A549 (cell line): ENCODE measurements around the gene SLC25A5. TPM values are rescaled to one million over a fixed set of nuclear protein-coding genes. Genes with fewer than 3 reads are reported as not detected.
A peak's percentile ranks its signal among the peaks of the same experiment; 100 is the strongest.
"Not testable (repeated sequence)": the region's sequence is repeated elsewhere in the genome, so short reads cannot be mapped to it uniquely, and the experiment has no call there.

Experiments
- ATAC-seq, 2 experiments: fragments of 200-7000 bp in 1 of 2; fragments of >200 bp in 1 of 2; cut with Nextera tagmentation in 1 of 2; cut with Tn5 transposase in 1 of 2; 3 replicates each; pipeline versions ENCODE4 v1.8.0 to v1.9.1; 2018 to 2020; ENCODE audit warnings: mild to moderate bottlenecking in 1 of 2, moderate library complexity in 1 of 2
- CTCF ChIA-PET: fragments of 300-600 bp; sonication (Branson Sonifier 250); formaldehyde crosslinking; extraction: SDS; loops from one replicate; lab custom pipeline; 2021; ENCODE audit warnings: antibody characterized with exemption, inconsistent platforms; lab: Yijun Ruan, JAX
- POLR2A ChIA-PET: fragments of 350-600 bp; formaldehyde crosslinking; extraction: SDS; loops from one replicate; lab custom pipeline; 2021; ENCODE audit warnings: antibody characterized with exemption, inconsistent platforms; lab: Yijun Ruan, JAX
- DNase-seq, 2 experiments: peaks; one replicate each; pipeline versions ENCODE4 v3.0.0 to v3.0.0-alpha.2; 2011 to 2016; ENCODE audit warnings: low read depth in 1 of 2, low spot score in 1 of 2
- FAIRE-seq: peaks from 2 replicates; lab custom pipeline; 2011; peaks lifted over from hg19 to GRCh38; lab: Jason Lieb, UNC
- H3K27ac ChIP-seq, 2 experiments: fragments of >200 bp; sonication (Bioruptor Twin); formaldehyde crosslinking; 3 replicates each; pipeline ENCODE4 v1.5.1; 2016 to 2017
- H3K4me1 ChIP-seq: fragments of >200 bp; sonication (Bioruptor Twin); formaldehyde crosslinking; 3 replicates; pipeline ENCODE4 v1.6.1; 2016
- H3K4me2 ChIP-seq: fragments of >200 bp; sonication (Bioruptor Twin); formaldehyde crosslinking; 3 replicates; pipeline ENCODE4 v1.6.1; 2016
- H3K4me3 ChIP-seq: fragments of >200 bp; sonication (Bioruptor Twin); formaldehyde crosslinking; 3 replicates; pipeline ENCODE4 v1.5.1; 2016
- H3K9me3 ChIP-seq: fragments of >200 bp; sonication (Bioruptor Twin); formaldehyde crosslinking; 3 replicates; pipeline ENCODE4 v1.6.1; 2016
- BCL3 ChIP-seq: fragments of >200 bp; sonication (Bioruptor Twin); formaldehyde crosslinking; IDR thresholded peaks from 3 replicates; pipeline ENCODE4 v1.6.1; 2016
- CEBPB ChIP-seq, 2 experiments: fragments of >200 bp in 1 of 2; sonication (Bioruptor Twin) in 1 of 2; formaldehyde crosslinking in 1 of 2; IDR thresholded peaks; 2 replicates each; pipeline ENCODE4 v1.6.1; 2012 to 2016
- CHD2 ChIP-seq: fragments of 150-350 bp; IDR thresholded peaks from 2 replicates; pipeline ENCODE4 v1.6.1; 2014; ENCODE audit warnings: low read length; ENCODE audit not compliant: partially characterized antibody
- E2F6 ChIP-seq: IDR thresholded peaks from 2 replicates; pipeline ENCODE4 v1.6.1; 2012; ENCODE audit warnings: low read depth, borderline replicate concordance
- EP300 ChIP-seq, 2 experiments: fragments of >200 bp; sonication (Bioruptor Twin); formaldehyde crosslinking; IDR thresholded peaks; 2 replicates in 1 of 2; 3 replicates in 1 of 2; pipeline ENCODE4 v1.6.1; 2016 to 2017
- ESRRA ChIP-seq: fragments of 150-350 bp; IDR thresholded peaks from 2 replicates; pipeline ENCODE4 v1.6.1; 2014; ENCODE audit warnings: mild to moderate bottlenecking, low read length, borderline replicate concordance
- FOSL2 ChIP-seq, 2 experiments: fragments of 450-650 bp in 1 of 2; fragments of >200 bp in 1 of 2; sonication (Bioruptor Twin) in 1 of 2; formaldehyde crosslinking; IDR thresholded peaks; 2 replicates each; pipeline versions ENCODE4 v1.5.0 to v1.6.1; 2016 to 2020; ENCODE audit warnings: mild to moderate bottlenecking in 1 of 2, moderate library complexity in 1 of 2
- FOXS1 ChIP-seq: fragments of 250-450 bp; sonication (Bioruptor Pico); IDR thresholded peaks from 2 replicates; pipeline ENCODE4 v1.5.0; 2020; ENCODE audit warnings: mild to moderate bottlenecking, moderate library complexity
- GATA3 ChIP-seq: IDR thresholded peaks from 2 replicates; pipeline ENCODE4 v1.6.1; 2012; ENCODE audit warnings: borderline replicate concordance
- HDAC2 ChIP-seq: fragments of 200-600 bp; sonication (generic); IDR thresholded peaks from 2 replicates; pipeline ENCODE4 v1.6.1; 2016
- HMGXB4 ChIP-seq: fragments of 250-450 bp; sonication (Bioruptor Pico); IDR thresholded peaks from 2 replicates; pipeline ENCODE4 v1.5.0; 2021; ENCODE audit warnings: mild to moderate bottlenecking, moderate library complexity, borderline replicate concordance
- HOXA7 ChIP-seq: fragments of 250-450 bp; sonication (Bioruptor Pico); IDR thresholded peaks from 2 replicates; pipeline ENCODE4 v1.5.0; 2020; ENCODE audit warnings: mild to moderate bottlenecking, moderate library complexity
- HOXB5 ChIP-seq: fragments of 250-450 bp; sonication (Bioruptor Pico); IDR thresholded peaks from 2 replicates; pipeline ENCODE4 v1.5.0; 2020; ENCODE audit warnings: mild to moderate bottlenecking, moderate library complexity
- JUN ChIP-seq, 2 experiments: fragments of >200 bp; sonication (Bioruptor Twin); formaldehyde crosslinking; IDR thresholded peaks; 2 replicates in 1 of 2; 3 replicates in 1 of 2; pipeline ENCODE4 v1.6.1; 2016 to 2017
- JUNB ChIP-seq: fragments of >200 bp; sonication (Bioruptor Twin); formaldehyde crosslinking; IDR thresholded peaks from 2 replicates; pipeline ENCODE4 v1.6.1; 2016
- MAFK ChIP-seq: fragments of 450-650 bp; IDR thresholded peaks from 2 replicates; pipeline ENCODE4 v1.6.1; 2014; ENCODE audit not compliant: partially characterized antibody
- MAZ ChIP-seq: fragments of 150-350 bp; IDR thresholded peaks from 2 replicates; pipeline ENCODE4 v1.6.1; 2014; ENCODE audit warnings: antibody characterized with exemption, low read depth, low read length, borderline replicate concordance
- NFE2L2 ChIP-seq: fragments of 150-350 bp; conservative IDR thresholded peaks from 2 replicates; pipeline ENCODE4 v1.6.1; 2014; ENCODE audit warnings: low read length
- NR3C1 ChIP-seq: fragments of >200 bp; sonication (Bioruptor Twin); formaldehyde crosslinking; IDR thresholded peaks from 3 replicates; pipeline ENCODE4 v1.6.1; 2017
- PBX3 ChIP-seq: IDR thresholded peaks from 2 replicates; pipeline ENCODE4 v1.6.1; 2012
- POLR2A ChIP-seq: IDR thresholded peaks from 2 replicates; pipeline ENCODE4 v1.6.1; 2012; ENCODE audit warnings: mild to moderate bottlenecking, low read length
- POLR2AphosphoS2 ChIP-seq: conservative IDR thresholded peaks from 2 replicates; pipeline ENCODE4 v1.6.1; 2012; ENCODE audit warnings: low read length, improper control_type of control experiment, inconsistent platforms
- RAD21 ChIP-seq, 2 experiments: fragments of >200 bp in 1 of 2; sonication (Bioruptor Twin) in 1 of 2; formaldehyde crosslinking in 1 of 2; IDR thresholded peaks in 1 of 2; conservative IDR thresholded peaks in 1 of 2; 2 replicates in 1 of 2; 3 replicates in 1 of 2; pipeline ENCODE4 v1.6.1; 2012 to 2018; ENCODE audit warnings: inconsistent platforms in 1 of 2
- RCOR1 ChIP-seq: fragments of 150-350 bp; IDR thresholded peaks from 2 replicates; pipeline ENCODE4 v1.6.1; 2014; ENCODE audit warnings: antibody characterized with exemption, low read length, low read depth
- RNF2 ChIP-seq: fragments of 200-600 bp; sonication (generic); IDR thresholded peaks from 2 replicates; pipeline ENCODE4 v1.6.1; 2016; ENCODE audit warnings: low read depth, mild to moderate bottlenecking, antibody characterized with exemption, moderate library complexity, borderline replicate concordance
- SMC3 ChIP-seq: fragments of >200 bp; sonication (Bioruptor Twin); formaldehyde crosslinking; IDR thresholded peaks from 3 replicates; pipeline ENCODE4 v1.6.1; 2018; ENCODE audit warnings: inconsistent platforms
- ZC3H11A ChIP-seq: fragments of 450-650 bp; IDR thresholded peaks from 2 replicates; pipeline ENCODE4 v1.6.1; 2014; ENCODE audit warnings: antibody characterized with exemption, mild to moderate bottlenecking
- ZSCAN20 ChIP-seq: fragments of 250-450 bp; sonication (Bioruptor Pico); IDR thresholded peaks from 2 replicates; pipeline ENCODE4 v1.8.0; 2022; ENCODE audit warnings: mild to moderate bottlenecking, moderate library complexity
- WGBS: methylation state at CpG from one replicate; pipeline ENCODE4 v1.1.6; 2017; ENCODE audit errors: missing lambda C conversion rate; 5-methylcytosine and 5-hydroxymethylcytosine counted together
- polyA plus RNA-seq, 4 experiments: library from polyadenylated mRNA; depleted of rRNA in 3 of 4; stranded (reverse); fragments of >200 nt; fragmentation: RNase III in 1 of 4; extraction: RNeasy Plus Mini Kit Qiagen cat#74134 plus additional on column Dnase treatment in 1 of 4; gene quantifications; 2 replicates in 3 of 4; 3 replicates in 1 of 4; pipeline ENCODE4 v1.2.3, GENCODE V29; 2011 to 2017
- TF ChIP-seq, protein P1 (sequence below): IDR thresholded peaks from 2 replicates; pipeline ENCODE4 v1.6.1; 2012
- TF ChIP-seq, protein P2 (sequence below): fragments of 250-450 bp; sonication (Bioruptor Pico); IDR thresholded peaks from 2 replicates; pipeline ENCODE4 v1.5.0; 2020; ENCODE audit warnings: low read depth, mild to moderate bottlenecking, moderate library complexity

The SLC25A5 gene
- polyA plus RNA-seq, 2 of the 4 experiments (the other 2 are of a cell fraction) = 625 to 739 TPM

GRCh38 chrX:119503484-119503861, 35.2 kb downstream of the SLC25A5 start:
- FAIRE-seq (no peak), DNase-seq (peak in 1 of 2 experiments; percentile 91), ATAC-seq (peak; percentile 89 to 90)
- TF ChIP-seq, protein P1, sequence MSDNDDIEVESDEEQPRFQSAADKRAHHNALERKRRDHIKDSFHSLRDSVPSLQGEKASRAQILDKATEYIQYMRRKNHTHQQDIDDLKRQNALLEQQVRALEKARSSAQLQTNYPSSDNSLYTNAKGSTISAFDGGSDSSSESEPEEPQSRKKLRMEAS = peak; percentile 62; the same call in 1 of the 2 replicates
- TF ChIP-seq POLR2A = no peak
- peak; percentile 92 for TF ChIP-seq ESRRA
- TF ChIP-seq HOXA7 (CRISPR knock-in tag) = no peak
- TF ChIP-seq RNF2 = no peak
- no peak for TF ChIP-seq PBX3
- TF ChIP-seq CHD2 = no peak
- no peak for TF ChIP-seq HMGXB4 (CRISPR knock-in tag)
- TF ChIP-seq SMC3 = peak; percentile 30; the same call in 1 of the 3 replicates
- TF ChIP-seq JUNB = peak; percentile 68
- no peak for TF ChIP-seq RCOR1
- TF ChIP-seq HDAC2 = no peak
- peak in 1 of 2 experiments; percentile 6; a peak in 2 of 5 replicates for TF ChIP-seq RAD21 (conservative IDR thresholded peaks at IDR 0.05 in 1 of 2, IDR thresholded peaks at IDR 0.05 in 1 of 2)
- TF ChIP-seq CEBPB (IDR thresholded peaks at IDR 0.05) = no peak
- TF ChIP-seq NFE2L2 = no peak
- peak; percentile 62; the same call in 1 of the 2 replicates for TF ChIP-seq GATA3
- TF ChIP-seq ZSCAN20 (CRISPR knock-in tag) = no peak
- TF ChIP-seq HOXB5 (CRISPR knock-in tag) = no peak
- TF ChIP-seq E2F6 = peak; percentile 42; the same call in 1 of the 2 replicates
- no peak for TF ChIP-seq POLR2AphosphoS2
- 0 out of 2 replicates have a peak, but pooled peaks have one; percentile 21 for TF ChIP-seq FOSL2 (IDR thresholded peaks at IDR 0.05)
- TF ChIP-seq FOSL2 (CRISPR knock-in tag; IDR thresholded peaks at IDR 0.05) = peak; percentile 81
- TF ChIP-seq MAFK = no peak
- peak; percentile 73 to 89; a peak in 4 of 5 replicates for TF ChIP-seq EP300 (IDR thresholded peaks at IDR 0.05)
- TF ChIP-seq, protein P2, sequence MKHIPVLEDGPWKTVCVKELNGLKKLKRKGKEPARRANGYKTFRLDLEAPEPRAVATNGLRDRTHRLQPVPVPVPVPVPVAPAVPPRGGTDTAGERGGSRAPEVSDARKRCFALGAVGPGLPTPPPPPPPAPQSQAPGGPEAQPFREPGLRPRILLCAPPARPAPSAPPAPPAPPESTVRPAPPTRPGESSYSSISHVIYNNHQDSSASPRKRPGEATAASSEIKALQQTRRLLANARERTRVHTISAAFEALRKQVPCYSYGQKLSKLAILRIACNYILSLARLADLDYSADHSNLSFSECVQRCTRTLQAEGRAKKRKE (CRISPR knock-in tag) = no peak
- TF ChIP-seq FOXS1 (CRISPR knock-in tag) = no peak
- peak; percentile 63 to 86; a peak in 4 of 5 replicates for TF ChIP-seq JUN (IDR thresholded peaks at IDR 0.05)
- TF ChIP-seq ZC3H11A = no peak
- no peak for TF ChIP-seq NR3C1
- no peak for TF ChIP-seq MAZ
- peak; percentile 47; the same call in 1 of the 3 replicates for TF ChIP-seq BCL3
- 0% methylated on average over 1 of the region's 2 CpGs for WGBS
- Histone ChIP-seq H3K4me2 (peak overlapping the region; percentile 79), H3K4me1 (peaks cover 68% of the 10 kb centered on the region), H3K9me3 (no peaks in the 10 kb centered on the region), H3K4me3 (no peak overlapping the region), H3K27ac (peak overlapping the region; percentile 90 to 100)
- ChIA-PET POLR2A (interaction anchor here (0.8 to 1.9 kb wide), 8 partner anchors 9 to 266 kb away, joined by 3 to 15 read pairs (median 5); partner anchors contain the start of gene SLC25A5), CTCF (interaction anchor here (0.6 to 31.5 kb wide), 4 partner anchors 9 to 59 kb away, joined by 3 to 814 read pairs (median 14); no protein-coding TSS in a partner anchor)

- Histone ChIP-seq H3K27ac (peak overlapping the region; percentile 90 to 100), H3K4me1 (peaks cover 76% of the 10 kb centered on the region), H3K4me2 (peak overlapping the region; percentile 31; the same call in 1 of the 3 replicates)
- FAIRE-seq, POLR2A ChIA-PET, H3K4me3 ChIP-seq, H3K9me3 ChIP-seq, ATAC-seq: not testable (repeated sequence)
- DNase-seq = peak in 1 of 2 experiments; percentile 60
- CTCF ChIA-PET = interaction anchor here (2.6 to 31.5 kb wide), 3 partner anchors 7 to 17 kb away, joined by 15 to 814 read pairs (median 20); no protein-coding TSS in a partner anchor
- 79% methylated on average over 10 of the region's 10 CpGs for WGBS
Measured at GRCh38 chrX:119505145-119505544, 36.9 kb downstream of the SLC25A5 start.
